ENCODE data around the gene SLC31A1. TPM values are rescaled to one million over a fixed set of nuclear protein-coding genes. Genes with fewer than 3 reads are reported as not detected.

The SLC31A1 gene
- total RNA-seq, 3 donors from 2014 or later (not counting 1 experiment from before 2014, with no cell fraction given): 7.9 to 27.8 (median 11.8) TPM

DNA sequence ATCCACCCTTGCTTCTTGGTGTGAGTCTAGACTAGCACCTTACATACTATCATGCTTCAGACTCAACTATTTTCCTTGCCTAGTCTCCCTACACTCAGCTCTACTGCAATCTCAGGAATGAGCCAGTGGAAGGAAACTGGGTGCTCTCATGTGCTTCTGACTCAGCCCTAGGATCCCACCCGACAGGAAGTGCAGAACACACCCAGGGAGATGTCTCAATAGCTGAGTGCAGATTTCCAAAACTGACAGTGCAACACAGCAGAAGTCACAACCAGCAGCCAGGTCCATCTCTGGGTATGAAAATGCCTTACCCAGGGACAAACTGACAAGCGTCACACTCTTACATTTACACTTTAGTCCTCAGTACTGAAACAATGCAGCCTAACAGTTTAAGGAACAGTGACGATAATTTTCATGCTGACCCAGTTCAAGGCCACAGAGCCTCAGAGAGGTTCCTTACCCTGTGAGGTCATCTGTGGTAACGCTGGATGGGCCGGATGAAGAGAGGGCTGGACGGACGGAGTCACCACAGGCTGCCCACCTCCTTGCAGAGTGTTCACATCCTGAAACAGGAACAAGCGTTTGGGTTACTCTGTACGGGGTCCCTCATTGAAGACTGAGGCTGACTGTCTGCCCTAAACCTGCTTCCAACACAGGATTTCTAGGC is 33.3 kb upstream of the SLC31A1 start:
- no peak overlapping the region for H3K27ac Mint-ChIP-seq
- Histone ChIP-seq H3K9me3 (ENCODE audit: control insufficient read depth, insufficient read depth, low read length) (no peaks in the 10 kb centered on the region), H3K4me1 (ENCODE audit: control insufficient read depth, insufficient read depth, low read length) (no peaks in the 10 kb centered on the region), H3K36me3 (ENCODE audit: control insufficient read depth, insufficient read depth, low read length) (peaks cover 86% of the 10 kb centered on the region), H3K27me3 (ENCODE audit: control insufficient read depth, insufficient read depth, low read length) (no peaks in the 10 kb centered on the region), H3K4me3 (ENCODE audit: low read length) (no peak overlapping the region), H3K27ac (ENCODE audit: low read length) (no peak overlapping the region)
- peak; percentile 38 to 76 (median 53) for ATAC-seq
- H3K4me1 Mint-ChIP-seq: no peaks in the 10 kb centered on the region
- H3K36me3 Mint-ChIP-seq: peaks cover 21% of the 10 kb centered on the region
- H3K4me3 Mint-ChIP-seq: no peak overlapping the region
- WGBS (ENCODE audit: insufficient coverage): 93% methylated on average over 9 of the region's 9 CpGs
- no peaks in the 10 kb centered on the region for H3K27me3 Mint-ChIP-seq (ENCODE audit: low read depth in 2 of 2)
- H3K9me3 Mint-ChIP-seq: no peaks in the 10 kb centered on the region
- TF ChIP-seq, protein P1, sequence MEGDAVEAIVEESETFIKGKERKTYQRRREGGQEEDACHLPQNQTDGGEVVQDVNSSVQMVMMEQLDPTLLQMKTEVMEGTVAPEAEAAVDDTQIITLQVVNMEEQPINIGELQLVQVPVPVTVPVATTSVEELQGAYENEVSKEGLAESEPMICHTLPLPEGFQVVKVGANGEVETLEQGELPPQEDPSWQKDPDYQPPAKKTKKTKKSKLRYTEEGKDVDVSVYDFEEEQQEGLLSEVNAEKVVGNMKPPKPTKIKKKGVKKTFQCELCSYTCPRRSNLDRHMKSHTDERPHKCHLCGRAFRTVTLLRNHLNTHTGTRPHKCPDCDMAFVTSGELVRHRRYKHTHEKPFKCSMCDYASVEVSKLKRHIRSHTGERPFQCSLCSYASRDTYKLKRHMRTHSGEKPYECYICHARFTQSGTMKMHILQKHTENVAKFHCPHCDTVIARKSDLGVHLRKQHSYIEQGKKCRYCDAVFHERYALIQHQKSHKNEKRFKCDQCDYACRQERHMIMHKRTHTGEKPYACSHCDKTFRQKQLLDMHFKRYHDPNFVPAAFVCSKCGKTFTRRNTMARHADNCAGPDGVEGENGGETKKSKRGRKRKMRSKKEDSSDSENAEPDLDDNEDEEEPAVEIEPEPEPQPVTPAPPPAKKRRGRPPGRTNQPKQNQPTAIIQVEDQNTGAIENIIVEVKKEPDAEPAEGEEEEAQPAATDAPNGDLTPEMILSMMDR (IDR thresholded peaks at IDR 0.05): no peak
- intact Hi-C loops (cut with micrococcal nuclease): no loop called here
- DNase-seq: peak in 1 of 2 donors; percentile 13

DNA sequence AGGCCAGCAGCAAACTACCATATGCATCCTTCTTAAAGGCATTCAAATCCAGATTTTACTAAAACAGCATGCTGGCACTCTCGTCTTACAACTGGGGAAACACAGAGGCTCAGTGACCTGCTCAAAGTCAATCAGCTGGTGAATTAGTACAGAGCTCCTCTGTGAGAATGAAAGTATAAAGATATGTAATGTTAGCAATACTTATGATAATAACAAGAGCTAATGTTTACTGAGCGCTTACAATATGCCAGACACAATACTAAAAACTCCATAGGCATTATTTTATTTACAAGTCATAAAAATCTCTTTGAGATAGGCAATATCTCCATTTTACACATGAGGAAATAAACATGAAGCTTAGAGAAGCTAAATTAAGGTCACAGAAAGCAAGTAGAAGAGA is 28.9 kb upstream of the SLC31A1 start:
- WGBS (ENCODE audit: insufficient coverage): 100% methylated on average over 1 of the region's 2 CpGs
- H3K27ac Mint-ChIP-seq: peak overlapping the region in 1 of 2 donors; percentile 48
- no peak overlapping the region for H3K4me3 Mint-ChIP-seq
- Histone ChIP-seq H3K9me3 (ENCODE audit: control insufficient read depth, insufficient read depth, low read length) (no peaks in the 10 kb centered on the region), H3K4me1 (ENCODE audit: control insufficient read depth, insufficient read depth, low read length) (no peaks in the 10 kb centered on the region), H3K27ac (ENCODE audit: low read length) (no peak overlapping the region), H3K4me3 (ENCODE audit: low read length) (no peak overlapping the region), H3K36me3 (ENCODE audit: control insufficient read depth, insufficient read depth, low read length) (peaks cover 74% of the 10 kb centered on the region), H3K27me3 (ENCODE audit: control insufficient read depth, insufficient read depth, low read length) (no peaks in the 10 kb centered on the region)
- peaks cover 0 to 5% of the 10 kb centered on the region in 2 donors for H3K4me1 Mint-ChIP-seq
- intact Hi-C loops (cut with micrococcal nuclease): no loop called here
- no peak for DNase-seq
- H3K36me3 Mint-ChIP-seq: peaks cover 15% of the 10 kb centered on the region
- TF ChIP-seq, protein P1 (IDR thresholded peaks at IDR 0.05): no peak
- H3K9me3 Mint-ChIP-seq: no peaks in the 10 kb centered on the region
- no peak for ATAC-seq
- H3K27me3 Mint-ChIP-seq (ENCODE audit: low read depth in 2 of 2): no peaks in the 10 kb centered on the region

DNA sequence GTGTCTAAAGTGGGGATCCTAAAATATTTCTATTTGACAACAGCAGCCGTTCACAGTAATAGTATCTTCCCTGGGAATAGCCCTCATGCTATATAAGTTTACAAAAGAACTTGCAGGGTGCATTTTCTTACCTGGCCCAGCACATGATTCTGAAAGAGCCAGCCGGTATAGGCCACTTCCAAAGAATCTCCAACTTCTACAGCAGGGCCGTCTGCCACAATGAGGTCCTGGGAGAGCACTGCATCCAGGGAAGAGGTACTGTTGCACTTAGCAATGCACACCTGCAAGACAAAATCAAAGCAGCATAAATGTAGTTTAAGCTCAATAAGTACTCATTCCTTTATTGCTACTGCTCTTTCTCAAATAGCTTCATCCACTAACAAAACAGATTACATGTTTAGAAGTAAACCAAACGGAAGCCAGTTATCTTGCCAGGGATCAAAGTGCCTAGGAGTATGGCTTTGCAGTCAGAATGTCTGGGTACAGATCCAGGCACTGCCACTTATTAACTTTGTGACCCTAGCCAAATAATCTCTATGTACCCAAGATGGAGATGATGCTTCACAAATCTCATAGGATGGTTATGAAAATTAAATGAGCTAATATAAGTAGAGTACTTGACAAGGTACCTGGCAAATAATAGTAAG is 21.5 kb upstream of the SLC31A1 start:
- no peaks in the 10 kb centered on the region for H3K9me3 Mint-ChIP-seq
- H3K36me3 ChIP-seq (ENCODE audit: control insufficient read depth, insufficient read depth, low read length): peaks cover 70% of the 10 kb centered on the region
- 96% methylated on average over 4 of the region's 4 CpGs for WGBS (ENCODE audit: insufficient coverage)
- no peak overlapping the region for H3K4me3 Mint-ChIP-seq
- H3K27me3 Mint-ChIP-seq (ENCODE audit: low read depth in 2 of 2): no peaks in the 10 kb centered on the region
- no peak overlapping the region for H3K27ac ChIP-seq (ENCODE audit: low read length)
- DNase-seq (no peak), ATAC-seq (no peak)
- H3K36me3 Mint-ChIP-seq: peaks cover 19% of the 10 kb centered on the region
- H3K4me1 Mint-ChIP-seq: peaks cover 4 to 5% of the 10 kb centered on the region in 2 donors
- no peaks in the 10 kb centered on the region for H3K27me3 ChIP-seq (ENCODE audit: control insufficient read depth, insufficient read depth, low read length)
- no peak overlapping the region for H3K27ac Mint-ChIP-seq
- H3K4me3 ChIP-seq (ENCODE audit: low read length): no peak overlapping the region
- H3K9me3 ChIP-seq (ENCODE audit: control insufficient read depth, insufficient read depth, low read length): no peaks in the 10 kb centered on the region
- H3K4me1 ChIP-seq (ENCODE audit: control insufficient read depth, insufficient read depth, low read length): no peaks in the 10 kb centered on the region
- intact Hi-C loops (cut with micrococcal nuclease): no loop called here
- TF ChIP-seq, protein P1 (IDR thresholded peaks at IDR 0.05): no peak
